SJCRH30 (cell line): Measurements from ENCODE around the gene CCDC188. TPM values are rescaled to one million over a fixed set of nuclear protein-coding genes. Genes with fewer than 3 reads are reported as not detected.

Experiments
- DNase-seq, 2 experiments: peaks; one replicate each; pipeline ENCODE4 v3.0.0-alpha.2; 2015 to 2020
- H3K27ac ChIP-seq: fragments of 250-450 bp; sonication (Bioruptor Pico); 2 replicates; pipeline ENCODE4 v1.5.1; 2020; ENCODE audit warnings: mild to moderate bottlenecking, moderate library complexity
- H3K27me3 ChIP-seq: fragments of 250-450 bp; sonication (Bioruptor Pico); 2 replicates; pipeline ENCODE4 v1.5.1; 2020; ENCODE audit warnings: mild to moderate bottlenecking, moderate library complexity
- H3K36me3 ChIP-seq: fragments of 250-450 bp; sonication (Bioruptor Pico); 2 replicates; pipeline ENCODE4 v1.5.1; 2020; ENCODE audit warnings: mild to moderate bottlenecking, moderate library complexity
- H3K4me1 ChIP-seq: fragments of 250-450 bp; sonication (Bioruptor Pico); 2 replicates; pipeline ENCODE4 v1.5.1; 2020; ENCODE audit warnings: mild to moderate bottlenecking, moderate library complexity
- H3K4me3 ChIP-seq: fragments of 250-450 bp; sonication (Bioruptor Pico); 2 replicates; pipeline ENCODE4 v1.5.1; 2020; ENCODE audit warnings: mild to moderate bottlenecking, moderate library complexity
- H3K9me3 ChIP-seq: fragments of 250-450 bp; sonication (Bioruptor Pico); replicated peaks from 2 replicates; pipeline ENCODE4 v1.5.1; 2020; ENCODE audit warnings: mild to moderate bottlenecking, moderate library complexity
- total RNA-seq: library from RNA; depleted of rRNA; stranded (reverse); fragments of >200 nt; shearing (Covaris generic); gene quantifications from 2 replicates; pipeline ENCODE4 v1.2.3, GENCODE V29; 2014

Gene CCDC188
- total RNA-seq, 1 experiment from 2014 or later, result not detected

- Histone ChIP-seq H3K27ac (no peak overlapping the region), H3K4me3 (no peak overlapping the region), H3K9me3 (no peaks in the 10 kb centered on the region), H3K4me1 (peaks cover 4% of the 10 kb centered on the region; the same call in 1 of the 2 replicates), H3K27me3 (peaks cover 10% of the 10 kb centered on the region; the same call in 1 of the 2 replicates), H3K36me3 (no peaks in the 10 kb centered on the region)
- no peak for DNase-seq
Measured at GRCh38 chr22:20152464-20152890, 1.6 kb upstream of the CCDC188 start.

DNA sequence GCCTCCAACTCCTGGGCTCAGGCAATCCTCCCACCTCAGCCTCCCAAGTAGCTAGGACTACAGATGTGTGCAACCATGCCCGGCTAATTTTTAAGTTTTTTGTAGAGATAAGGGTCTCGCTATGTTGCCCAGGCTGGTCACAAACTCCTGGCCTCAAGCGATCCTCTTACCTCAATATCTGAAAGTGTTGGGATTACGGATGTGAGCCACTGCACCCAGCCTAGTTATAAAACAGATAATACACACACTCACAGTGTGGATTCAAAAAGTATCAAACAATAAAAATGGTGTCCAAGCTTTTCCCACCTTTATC, 377 bp upstream of the CCDC188 start:
- H3K36me3 ChIP-seq, result no peaks in the 10 kb centered on the region
- DNase-seq, result no peak
- H3K4me3 ChIP-seq, result no peak overlapping the region
- H3K9me3 ChIP-seq, result no peaks in the 10 kb centered on the region
- H3K27me3 ChIP-seq, result 0 out of 2 replicates have a peak, but pooled peaks cover 5% of the 10 kb centered on the region
- H3K4me1 ChIP-seq, result peaks cover 4% of the 10 kb centered on the region; the same call in 1 of the 2 replicates
- H3K27ac ChIP-seq, result no peak overlapping the region

GRCh38 chr22:20149257-20150250, 1.3 kb downstream of the CCDC188 start:
- H3K27ac ChIP-seq, result no peak overlapping the region
- no peak overlapping the region for H3K4me3 ChIP-seq
- H3K4me1 ChIP-seq, result peaks cover 4% of the 10 kb centered on the region; the same call in 1 of the 2 replicates
- H3K9me3 ChIP-seq, result no peaks in the 10 kb centered on the region
- H3K36me3 ChIP-seq, result no peaks in the 10 kb centered on the region
- no peak for DNase-seq
- H3K27me3 ChIP-seq, result 0 out of 2 replicates have a peak, but pooled peaks cover 5% of the 10 kb centered on the region

DNA sequence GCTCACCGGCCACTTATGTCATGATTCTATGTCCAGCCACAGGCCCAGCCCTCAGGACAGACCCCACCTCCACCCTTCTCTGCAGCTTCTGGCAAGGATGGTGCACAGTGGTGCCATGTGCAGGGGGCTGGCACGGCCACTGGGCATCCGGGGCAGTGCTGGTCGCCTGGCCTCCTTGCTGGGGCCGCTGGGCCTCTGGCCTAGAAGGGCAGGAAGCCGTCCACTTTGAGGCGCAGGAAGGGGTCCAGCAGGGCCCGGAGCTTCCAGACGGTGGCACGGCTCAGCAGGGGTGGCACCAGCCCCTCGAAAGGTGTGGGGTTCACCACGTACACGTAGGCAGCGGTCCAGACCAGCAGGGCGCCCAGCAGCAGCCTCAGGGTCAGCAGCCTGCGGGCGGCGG, 2.4 kb downstream of the CCDC188 start:
- H3K36me3 ChIP-seq, result no peaks in the 10 kb centered on the region
- no peak overlapping the region for H3K4me3 ChIP-seq
- no peak for DNase-seq

DNA sequence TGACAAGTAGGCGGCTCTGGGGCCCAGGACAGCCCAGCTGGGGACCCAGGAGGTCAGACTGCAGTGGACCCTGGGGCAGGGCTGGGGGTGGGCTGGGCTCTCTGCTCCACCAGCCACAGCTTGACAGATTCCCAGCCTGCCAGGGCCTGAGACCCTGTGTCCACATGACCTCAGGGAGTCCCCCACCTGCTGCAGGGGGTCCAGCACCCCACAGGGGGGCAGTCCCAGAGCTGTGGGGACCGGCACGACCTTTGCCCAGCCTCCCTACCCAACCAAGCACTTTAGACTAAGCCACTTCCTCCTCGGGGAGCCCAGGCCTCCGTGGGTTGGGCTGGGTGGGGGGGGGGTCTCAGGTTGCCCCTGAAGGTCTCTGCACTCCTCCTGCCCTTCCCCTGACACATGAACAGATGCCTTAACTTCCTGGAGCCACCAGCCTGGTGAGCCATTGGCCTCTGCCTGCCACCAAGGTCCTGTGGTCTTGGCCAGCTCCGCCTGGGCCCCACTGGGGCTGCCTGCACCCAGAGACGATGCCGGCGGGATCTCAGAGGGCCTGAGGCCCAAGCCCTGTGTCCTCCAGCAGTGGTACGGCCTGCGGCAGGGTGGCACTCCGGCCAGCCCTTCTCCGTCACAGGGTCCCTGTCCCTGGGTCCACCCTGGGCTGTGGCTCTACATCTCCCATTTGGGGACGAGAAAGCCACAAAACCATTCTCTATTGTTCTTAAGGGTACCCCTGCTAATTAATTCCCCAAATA, 3.4 kb downstream of the CCDC188 start:
- Histone ChIP-seq H3K27me3 (0 out of 2 replicates have a peak, but pooled peaks cover under 1% of the 10 kb centered on the region), H3K27ac (no peak overlapping the region), H3K9me3 (no peaks in the 10 kb centered on the region), H3K4me3 (no peak overlapping the region), H3K4me1 (no peaks in the 10 kb centered on the region), H3K36me3 (no peaks in the 10 kb centered on the region)
- DNase-seq, result no peak

More for the DNA sequence above, 2.4 kb downstream of the CCDC188 start:
- 0 out of 2 replicates have a peak, but pooled peaks cover 5% of the 10 kb centered on the region for H3K27me3 ChIP-seq
- no peaks in the 10 kb centered on the region for H3K4me1 ChIP-seq
- no peaks in the 10 kb centered on the region for H3K9me3 ChIP-seq
- no peak overlapping the region for H3K27ac ChIP-seq

DNA sequence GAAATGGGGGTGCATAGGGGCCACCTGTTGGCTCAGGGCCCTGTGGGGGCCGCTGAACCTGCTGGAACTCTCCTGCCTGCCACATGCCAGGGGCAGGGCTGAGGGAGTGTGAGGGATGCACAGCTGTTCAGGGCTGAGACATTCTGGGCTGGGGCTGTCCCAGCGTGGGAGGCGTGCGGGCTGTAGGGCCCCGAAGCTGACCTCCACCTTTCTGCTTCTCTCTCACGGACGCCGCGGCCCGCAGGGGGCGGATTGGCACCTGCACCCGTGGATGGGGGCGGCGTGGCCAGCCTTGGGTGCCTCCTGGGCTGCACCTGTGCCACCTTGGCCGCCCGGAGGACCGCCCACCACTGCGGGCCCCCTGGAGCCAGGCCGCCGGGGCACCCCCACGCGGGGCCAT, 4.1 kb downstream of the CCDC188 start:
- DNase-seq, result no peak
- Histone ChIP-seq H3K4me3 (no peak overlapping the region), H3K9me3 (no peaks in the 10 kb centered on the region), H3K27ac (no peak overlapping the region), H3K27me3 (no peaks in the 10 kb centered on the region), H3K4me1 (no peaks in the 10 kb centered on the region), H3K36me3 (no peaks in the 10 kb centered on the region)

DNA sequence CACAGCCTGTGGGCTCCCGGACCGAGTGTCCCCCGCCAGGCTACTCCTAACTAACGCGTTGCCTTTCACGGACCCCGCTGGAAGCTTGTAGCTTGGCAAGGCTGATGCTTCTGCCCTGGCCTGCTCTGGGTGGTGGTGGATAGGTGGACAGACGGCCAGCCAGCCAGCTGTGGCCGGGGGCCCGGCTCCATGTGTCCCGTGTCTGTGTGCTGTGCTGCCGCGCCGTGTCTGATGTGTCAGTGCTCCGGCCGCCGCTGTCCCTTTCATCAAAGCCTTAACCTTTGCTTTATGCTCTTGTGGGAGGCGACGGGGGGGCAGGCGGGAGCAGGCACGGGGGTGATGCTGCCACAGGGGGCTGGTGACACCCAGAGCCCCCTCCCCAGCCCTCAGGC, 5.0 kb downstream of the CCDC188 start:
- Histone ChIP-seq H3K27ac (no peak overlapping the region), H3K4me1 (no peaks in the 10 kb centered on the region), H3K4me3 (no peak overlapping the region), H3K27me3 (no peaks in the 10 kb centered on the region), H3K36me3 (no peaks in the 10 kb centered on the region), H3K9me3 (no peaks in the 10 kb centered on the region)
- DNase-seq, result no peak

GRCh38 chr22:20145206-20145831, 5.5 kb downstream of the CCDC188 start:
- no peaks in the 10 kb centered on the region for H3K36me3 ChIP-seq
- no peaks in the 10 kb centered on the region for H3K9me3 ChIP-seq
- no peaks in the 10 kb centered on the region for H3K27me3 ChIP-seq
- DNase-seq, result no peak
- no peak overlapping the region for H3K27ac ChIP-seq
- H3K4me1 ChIP-seq, result no peaks in the 10 kb centered on the region
- H3K4me3 ChIP-seq, result no peak overlapping the region

GRCh38 chr22:20143883-20144665, 6.8 kb downstream of the CCDC188 start:
- Histone ChIP-seq H3K4me1 (no peaks in the 10 kb centered on the region), H3K4me3 (no peak overlapping the region), H3K9me3 (no peaks in the 10 kb centered on the region), H3K36me3 (no peaks in the 10 kb centered on the region), H3K27me3 (no peaks in the 10 kb centered on the region), H3K27ac (no peak overlapping the region)
- DNase-seq, result no peak

- H3K27ac ChIP-seq, result no peak overlapping the region
- no peak for DNase-seq
- H3K27me3 ChIP-seq, result no peaks in the 10 kb centered on the region
- H3K36me3 ChIP-seq, result no peaks in the 10 kb centered on the region
- H3K4me3 ChIP-seq, result no peak overlapping the region
- H3K9me3 ChIP-seq, result no peaks in the 10 kb centered on the region
- H3K4me1 ChIP-seq, result peaks cover 4% of the 10 kb centered on the region; the same call in 1 of the 2 replicates
Measured at GRCh38 chr22:20142711-20143621, 7.9 kb downstream of the CCDC188 start.

GRCh38 chr22:20141186-20142077, 9.4 kb downstream of the CCDC188 start:
- no peak overlapping the region for H3K27ac ChIP-seq
- DNase-seq, result no peak
- H3K4me1 ChIP-seq, result peaks cover 19% of the 10 kb centered on the region

GRCh38 chr22:20140521-20140964, 10.3 kb downstream of the CCDC188 start:
- H3K27me3 ChIP-seq, result no peaks in the 10 kb centered on the region

More at GRCh38 chr22:20141186-20142077, 9.4 kb downstream of the CCDC188 start:
- Histone ChIP-seq H3K4me3 (no peak overlapping the region), H3K27me3 (no peaks in the 10 kb centered on the region), H3K9me3 (no peaks in the 10 kb centered on the region), H3K36me3 (no peaks in the 10 kb centered on the region)

More at GRCh38 chr22:20140521-20140964, 10.3 kb downstream of the CCDC188 start:
- no peak for DNase-seq
- H3K4me3 ChIP-seq, result no peak overlapping the region
- peaks cover 22% of the 10 kb centered on the region for H3K4me1 ChIP-seq
- no peak overlapping the region for H3K27ac ChIP-seq
- no peaks in the 10 kb centered on the region for H3K9me3 ChIP-seq
- no peaks in the 10 kb centered on the region for H3K36me3 ChIP-seq
